Measurements from ENCODE around the gene UBE2K.

DNA sequence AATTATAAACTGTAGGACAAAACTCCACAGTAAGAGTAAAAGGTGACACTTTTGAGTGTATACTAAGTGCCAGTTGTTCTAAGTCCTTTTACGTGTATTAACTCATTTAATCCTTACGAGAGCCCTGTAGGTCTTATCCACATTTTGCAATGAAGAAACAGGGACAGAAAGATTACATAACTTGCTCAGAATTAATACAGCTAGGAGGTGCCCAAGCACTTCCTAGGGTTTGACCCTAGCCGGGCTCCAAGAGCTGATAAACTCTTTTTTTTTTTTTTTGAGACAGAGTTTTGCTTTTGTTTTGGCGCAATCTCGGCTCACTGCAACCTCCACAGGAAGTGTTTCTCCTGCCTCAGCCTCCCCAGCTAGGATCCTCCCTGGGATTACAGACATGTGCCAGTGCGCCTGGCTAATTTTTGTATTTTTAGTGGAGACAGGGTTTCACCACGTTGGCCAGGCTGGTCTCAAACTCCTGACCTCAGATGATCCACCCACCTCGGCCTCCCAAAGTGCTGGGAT lies 110.4 kb downstream of the UBE2K start:
- TF ChIP-seq CTCF (IDR thresholded peaks at IDR 0.05; ENCODE audit: insufficient read depth, low read length, poor library complexity, severe bottlenecking) (no peak), EZH2phosphoT487 (conservative IDR thresholded peaks at IDR 0.05; ENCODE audit: low read length) (no peak)

Data from SU-DHL-6 (cell line).